ENCODE results near the gene PKN1. TPM values are rescaled to one million over a fixed set of nuclear protein-coding genes. Genes with fewer than 3 reads are reported as not detected.

Gene PKN1
- total and polyA plus RNA-seq, 2 experiments from 2014 or later = 86.8 to 201 TPM

- Histone ChIP-seq H3F3A (replicated peaks; ENCODE audit: low read depth) (0 out of 2 replicates have a peak, but pooled peaks cover 9% of the 10 kb centered on the region), H3K4me2 (no peak overlapping the region)
- no peak overlapping the region for H3K4me3 Mint-ChIP-seq
Measured at GRCh38 chr19:14470031-14470876, 37.1 kb downstream of the PKN1 start.

More at GRCh38 chr19:14470031-14470876, 37.1 kb downstream of the PKN1 start:
- H3K36me3 ChIP-seq (ENCODE audit: insufficient read depth) = peaks cover 7% of the 10 kb centered on the region; the same call in 1 of the 2 replicates
- ATAC-seq (no peak), DNase-seq (ENCODE audit: low spot score) (no peak)
- peaks cover 22% of the 10 kb centered on the region for H3K36me3 Mint-ChIP-seq (ENCODE audit: low read depth)
- peaks cover 18% of the 10 kb centered on the region for H3K27me3 ChIP-seq (ENCODE audit: insufficient read depth)
- H4K20me1 ChIP-seq (replicated peaks; ENCODE audit: insufficient read depth) = no peaks in the 10 kb centered on the region; the same call in 1 of the 2 replicates
- H3K4me3 ChIP-seq = no peak overlapping the region
- H3K27me3 Mint-ChIP-seq (ENCODE audit: insufficient read depth, low read depth, poor library complexity) = peaks cover 24% of the 10 kb centered on the region
- TF ChIP-seq ZNF331 (CRISPR knock-in tag; IDR thresholded peaks at IDR 0.05; ENCODE audit: low read depth) = no peak
- TF ChIP-seq CTCF (conservative IDR thresholded peaks at IDR 0.05; ENCODE audit: low read depth in 2 of 2) = no peak
- no peak for TF ChIP-seq CREB1 (CRISPR knock-in tag; IDR thresholded peaks at IDR 0.05; ENCODE audit: low read depth)
- no peak for TF ChIP-seq EZH2phosphoT487 (IDR thresholded peaks at IDR 0.05; ENCODE audit: unreplicated experiment)
- TF ChIP-seq ZNF114 (CRISPR knock-in tag; IDR thresholded peaks at IDR 0.05) = no peak
- TF ChIP-seq REST (IDR thresholded peaks at IDR 0.05; ENCODE audit: unreplicated experiment) = no peak
- TF ChIP-seq ETS1 (IDR thresholded peaks at IDR 0.05) = no peak
- TF ChIP-seq JUNB (IDR thresholded peaks at IDR 0.05; ENCODE audit: unreplicated experiment) = no peak
- TF ChIP-seq ZNF462 (CRISPR knock-in tag; IDR thresholded peaks at IDR 0.05) = no peak
- TF ChIP-seq NANOG (IDR thresholded peaks at IDR 0.05; ENCODE audit: borderline replicate concordance) = no peak
- no peak for TF ChIP-seq EZH2 (IDR thresholded peaks at IDR 0.05; ENCODE audit: low read depth, unreplicated experiment)
- TF ChIP-seq POLR2AphosphoS5 (IDR thresholded peaks at IDR 0.05; ENCODE audit: low read depth) = no peak
- no peak for TF ChIP-seq STAT1 (IDR thresholded peaks at IDR 0.05; ENCODE audit: unreplicated experiment)
- peaks cover 16% of the 10 kb centered on the region for H3K4me1 Mint-ChIP-seq
- no peaks in the 10 kb centered on the region for H3K9me2 ChIP-seq (ENCODE audit: insufficient read depth)
- no peak overlapping the region for H3K27ac ChIP-seq (ENCODE audit: low read depth)
- H2AFZ ChIP-seq = no peak overlapping the region
- H3K79me2 ChIP-seq (replicated peaks; ENCODE audit: insufficient read depth) = no peaks in the 10 kb centered on the region
- peaks cover 3% of the 10 kb centered on the region; the same call in 1 of the 2 replicates for H3K4me1 ChIP-seq (ENCODE audit: insufficient read depth)
- H3K27ac Mint-ChIP-seq = no peak overlapping the region
- no peaks in the 10 kb centered on the region for H3K9me3 Mint-ChIP-seq
